HEK293 (cell line): ENCODE results near the gene SLC44A1.

Experiments
- CTCF ChIA-PET: fragments of 350-600 bp; formaldehyde crosslinking; extraction: SDS; loops from one replicate; lab custom pipeline; 2021; ENCODE audit warnings: antibody characterized with exemption; lab: Yijun Ruan, JAX
- POLR2A ChIA-PET: fragments of 300-600 bp; formaldehyde crosslinking; extraction: SDS; loops from one replicate; lab custom pipeline; 2020; ENCODE audit warnings: antibody characterized with exemption, inconsistent platforms; lab: Yijun Ruan, JAX
- H3K27ac ChIP-seq: fragments of 200-500 bp; sonication (Bioruptor generic); 2 replicates; pipeline ENCODE4 v1.5.1; 2014; ENCODE audit warnings: low read depth, low read length, control low read depth, inconsistent platforms; ENCODE audit errors: extremely low read depth
- H3K36me3 ChIP-seq, 2 experiments: fragments of 200-500 bp in 1 of 2; sonication (Bioruptor generic) in 1 of 2; 1 replicate in 1 of 2; 2 replicates in 1 of 2; pipeline ENCODE4 v1.5.1; 2014 to 2017; ENCODE audit warnings: inconsistent platforms in 2 of 2, low read length in 2 of 2; ENCODE audit not compliant: control insufficient read depth in 2 of 2, insufficient read depth in 1 of 2
- H3K4me1 ChIP-seq: fragments of 200-500 bp; sonication (Bioruptor generic); 2 replicates; pipeline ENCODE4 v1.5.1; 2014; ENCODE audit warnings: mild to moderate bottlenecking, low read length, inconsistent platforms; ENCODE audit not compliant: control insufficient read depth, insufficient read depth
- H3K4me3 ChIP-seq: 2 replicates; pipeline ENCODE4 v1.5.1; 2011; ENCODE audit warnings: low read depth, mild to moderate bottlenecking, control low read depth, low read length, moderate library complexity
- H3K9me3 ChIP-seq: fragments of 200-500 bp; sonication (Bioruptor generic); 2 replicates; pipeline ENCODE4 v1.5.1; 2014; ENCODE audit warnings: low read depth, low read length, inconsistent platforms; ENCODE audit not compliant: control insufficient read depth, insufficient read depth
- AEBP2 ChIP-seq: fragments of 450-650 bp; formaldehyde crosslinking; IDR thresholded peaks from 2 replicates; pipeline ENCODE4 v1.5.1; 2016; ENCODE audit warnings: missing biosample characterization, missing genetic modification characterization, borderline replicate concordance
- ELK4 ChIP-seq: IDR thresholded peaks from 2 replicates; pipeline ENCODE4 v1.6.1; 2011; ENCODE audit warnings: mild to moderate bottlenecking, low read depth, low read length, borderline replicate concordance
- KLF1 ChIP-seq: fragments of 450-650 bp; formaldehyde crosslinking; IDR thresholded peaks from 2 replicates; pipeline ENCODE4 v1.5.1; 2016; ENCODE audit warnings: missing biosample characterization, missing genetic modification characterization
- PBX3 ChIP-seq: sonication (generic); formaldehyde crosslinking; IDR thresholded peaks from 2 replicates; pipeline ENCODE4 v1.8.1; 2022; ENCODE audit warnings: mild to moderate bottlenecking, moderate library complexity, missing genetic modification reagents
- PRDM6 ChIP-seq: fragments of 450-650 bp; formaldehyde crosslinking; IDR thresholded peaks from 2 replicates; pipeline ENCODE4 v1.5.1; 2017; ENCODE audit warnings: missing biosample characterization, missing genetic modification characterization
- REPIN1 ChIP-seq: fragments of 450-650 bp; formaldehyde crosslinking; IDR thresholded peaks from 2 replicates; pipeline ENCODE4 v1.5.1; 2017; ENCODE audit warnings: missing biosample characterization, missing genetic modification characterization, low read depth
- SCRT2 ChIP-seq: fragments of 450-650 bp; formaldehyde crosslinking; IDR thresholded peaks from 2 replicates; pipeline ENCODE4 v1.5.1; 2016; ENCODE audit warnings: missing biosample characterization, missing genetic modification characterization
- SP7 ChIP-seq: fragments of 450-650 bp; formaldehyde crosslinking; IDR thresholded peaks from 2 replicates; pipeline ENCODE4 v1.5.1; 2016; ENCODE audit warnings: missing biosample characterization, missing genetic modification characterization
- ZBTB1 ChIP-seq: fragments of 450-650 bp; formaldehyde crosslinking; IDR thresholded peaks from 2 replicates; pipeline ENCODE4 v1.5.1; 2016; ENCODE audit warnings: missing biosample characterization, missing genetic modification characterization
- ZBTB48 ChIP-seq: fragments of 450-650 bp; formaldehyde crosslinking; IDR thresholded peaks from 2 replicates; pipeline ENCODE4 v1.5.1; 2016; ENCODE audit warnings: missing biosample characterization, missing genetic modification characterization
- ZFP37 ChIP-seq: fragments of 450-650 bp; formaldehyde crosslinking; IDR thresholded peaks from 2 replicates; pipeline ENCODE4 v1.5.1; 2016; ENCODE audit warnings: missing biosample characterization, missing genetic modification characterization
- ZFP69B ChIP-seq: fragments of 450-650 bp; formaldehyde crosslinking; IDR thresholded peaks from 2 replicates; pipeline ENCODE4 v1.5.1; 2016; ENCODE audit warnings: missing biosample characterization, missing genetic modification characterization
- ZNF10 ChIP-seq: fragments of 450-650 bp; formaldehyde crosslinking; IDR thresholded peaks from 2 replicates; pipeline ENCODE4 v1.5.1; 2017; ENCODE audit warnings: missing biosample characterization, missing genetic modification characterization
- ZNF132 ChIP-seq: fragments of 450-650 bp; formaldehyde crosslinking; IDR thresholded peaks from 2 replicates; pipeline ENCODE4 v1.5.1; 2017; ENCODE audit warnings: missing biosample characterization, missing genetic modification characterization, borderline replicate concordance
- ZNF169 ChIP-seq: fragments of 450-650 bp; formaldehyde crosslinking; IDR thresholded peaks from 2 replicates; pipeline ENCODE4 v1.5.1; 2016; ENCODE audit warnings: missing biosample characterization, missing genetic modification characterization
- ZNF239 ChIP-seq: fragments of 450-650 bp; formaldehyde crosslinking; IDR thresholded peaks from 2 replicates; pipeline ENCODE4 v1.5.1; 2016; ENCODE audit warnings: missing biosample characterization, missing genetic modification characterization
- ZNF280C ChIP-seq: fragments of 450-650 bp; formaldehyde crosslinking; IDR thresholded peaks from 2 replicates; pipeline ENCODE4 v1.5.1; 2016; ENCODE audit warnings: missing biosample characterization, missing genetic modification characterization
- ZNF335 ChIP-seq: fragments of 450-650 bp; formaldehyde crosslinking; conservative IDR thresholded peaks from 2 replicates; pipeline ENCODE4 v1.5.1; 2016; ENCODE audit warnings: missing biosample characterization, missing genetic modification characterization
- ZNF600 ChIP-seq: fragments of 450-650 bp; formaldehyde crosslinking; IDR thresholded peaks from 2 replicates; pipeline ENCODE4 v1.5.1; 2016; ENCODE audit warnings: missing biosample characterization, missing genetic modification characterization
- ZNF621 ChIP-seq: fragments of 450-650 bp; formaldehyde crosslinking; IDR thresholded peaks from 2 replicates; pipeline ENCODE4 v1.5.1; 2017; ENCODE audit warnings: missing biosample characterization, missing genetic modification characterization
- ZNF76 ChIP-seq: fragments of 450-650 bp; formaldehyde crosslinking; IDR thresholded peaks from 2 replicates; pipeline ENCODE4; 2016; ENCODE audit warnings: low read depth, missing biosample characterization, missing genetic modification characterization, borderline replicate concordance
- ZSCAN23 ChIP-seq: fragments of 450-650 bp; formaldehyde crosslinking; IDR thresholded peaks from 2 replicates; pipeline ENCODE4 v1.5.1; 2016; ENCODE audit warnings: missing biosample characterization, missing genetic modification characterization

Gene SLC44A1

GRCh38 chr9:105418588-105419500 is 174.4 kb downstream of the SLC44A1 start:
- ChIA-PET POLR2A (interaction anchor here (0.6 kb wide), 1 partner anchor 287 kb away, joined by 3 read pairs; no protein-coding TSS in a partner anchor), CTCF (interaction anchor here (0.6 to 1.3 kb wide), 6 partner anchors 10 to 611 kb away, joined by 3 to 4 read pairs (median 3); no protein-coding TSS in a partner anchor)
- Histone ChIP-seq H3K9me3 (no peaks in the 10 kb centered on the region), H3K4me1 (no peaks in the 10 kb centered on the region), H3K36me3 (no peaks in the 10 kb centered on the region), H3K4me3 (no peak overlapping the region), H3K27ac (no peak overlapping the region)
- TF ChIP-seq SP7 (tag by site-specific recombination) (no peak), ZSCAN23 (no peak), ZBTB48 (tag by site-specific recombination) (no peak), ZNF280C (tag by site-specific recombination) (no peak), ZFP37 (no peak), ZBTB1 (tag by site-specific recombination) (no peak), AEBP2 (tag by site-specific recombination) (no peak), ELK4 (no peak), PBX3 (no peak), ZNF621 (tag by site-specific recombination) (no peak), ZNF239 (no peak), ZNF600 (tag by site-specific recombination) (no peak), ZNF335 (tag by site-specific recombination) (no peak), ZNF132 (no peak), ZNF169 (tag by site-specific recombination) (no peak), KLF1 (tag by site-specific recombination) (no peak)

GRCh38 chr9:105419816-105420597 is 175.6 kb downstream of the SLC44A1 start:
- no peak overlapping the region for H3K27ac ChIP-seq
- H3K4me3 ChIP-seq = no peak overlapping the region
- CTCF ChIA-PET = interaction anchor here (0.6 kb wide), 1 partner anchor 678 kb away, joined by 3 read pairs; no protein-coding TSS in a partner anchor
- POLR2A ChIA-PET = interaction anchor here (0.6 kb wide), 1 partner anchor 286 kb away, joined by 3 read pairs; no protein-coding TSS in a partner anchor
- TF ChIP-seq ZNF621 (tag by site-specific recombination) = no peak
- TF ChIP-seq SCRT2 (tag by site-specific recombination) = no peak
- TF ChIP-seq ZNF10 = no peak
- no peak for TF ChIP-seq ZNF76 (tag by site-specific recombination)
- TF ChIP-seq ZFP69B (tag by site-specific recombination) = no peak
- TF ChIP-seq REPIN1 (tag by site-specific recombination) = no peak
- no peak for TF ChIP-seq PRDM6
- H3K36me3 ChIP-seq = no peaks in the 10 kb centered on the region
- no peaks in the 10 kb centered on the region for H3K4me1 ChIP-seq
- no peaks in the 10 kb centered on the region for H3K9me3 ChIP-seq
